Measurements from ENCODE around the gene AOC1.
A peak's percentile ranks its signal among the peaks of the same experiment; 100 is the strongest.

The AOC1 gene

GRCh38 chr7:150838965-150839650, 13.2 kb upstream of the AOC1 start:
- Histone ChIP-seq H3K27me3 (ENCODE audit: control insufficient read depth, insufficient read depth, low read length) (no peaks in the 10 kb centered on the region), H3K4me3 (ENCODE audit: low read length) (no peak overlapping the region), H3K36me3 (ENCODE audit: control insufficient read depth, insufficient read depth, low read length) (no peaks in the 10 kb centered on the region), H3K9ac (ENCODE audit: low read length) (no peak overlapping the region), H3K4me1 (ENCODE audit: control insufficient read depth, insufficient read depth, low read length) (no peaks in the 10 kb centered on the region), H3K9me3 (ENCODE audit: control insufficient read depth, low read length) (no peaks in the 10 kb centered on the region)

- H3K9ac ChIP-seq (ENCODE audit: low read length), result no peak overlapping the region
- no peaks in the 10 kb centered on the region for H3K9me3 ChIP-seq (ENCODE audit: control insufficient read depth, low read length)
- peaks cover 3% of the 10 kb centered on the region for H3K27me3 ChIP-seq (ENCODE audit: control insufficient read depth, insufficient read depth, low read length)
- no peak overlapping the region for H3K4me3 ChIP-seq (ENCODE audit: low read length)
- H3K4me1 ChIP-seq (ENCODE audit: control insufficient read depth, insufficient read depth, low read length), result no peaks in the 10 kb centered on the region
- H3K36me3 ChIP-seq (ENCODE audit: control insufficient read depth, insufficient read depth, low read length), result no peaks in the 10 kb centered on the region
These were observed 10.3 kb upstream of the AOC1 start for GRCh38 chr7:150842018-150842417.

GRCh38 chr7:150842716-150843115, 9.6 kb upstream of the AOC1 start:
- no peaks in the 10 kb centered on the region for H3K4me1 ChIP-seq (ENCODE audit: control insufficient read depth, insufficient read depth, low read length)
- H3K4me3 ChIP-seq (ENCODE audit: low read length), result no peak overlapping the region
- no peaks in the 10 kb centered on the region for H3K36me3 ChIP-seq (ENCODE audit: control insufficient read depth, insufficient read depth, low read length)
- no peaks in the 10 kb centered on the region for H3K9me3 ChIP-seq (ENCODE audit: control insufficient read depth, low read length)
- peaks cover 6% of the 10 kb centered on the region for H3K27me3 ChIP-seq (ENCODE audit: control insufficient read depth, insufficient read depth, low read length)
- H3K9ac ChIP-seq (ENCODE audit: low read length), result no peak overlapping the region

- H3K4me3 ChIP-seq (ENCODE audit: low read length), result no peak overlapping the region
- H3K4me1 ChIP-seq (ENCODE audit: control insufficient read depth, insufficient read depth, low read length), result no peaks in the 10 kb centered on the region
- H3K36me3 ChIP-seq (ENCODE audit: control insufficient read depth, insufficient read depth, low read length), result no peaks in the 10 kb centered on the region
- peaks cover 6% of the 10 kb centered on the region for H3K27me3 ChIP-seq (ENCODE audit: control insufficient read depth, insufficient read depth, low read length)
- no peak overlapping the region for H3K9ac ChIP-seq (ENCODE audit: low read length)
- no peaks in the 10 kb centered on the region for H3K9me3 ChIP-seq (ENCODE audit: control insufficient read depth, low read length)
These were observed 6.9 kb upstream of the AOC1 start for GRCh38 chr7:150845421-150845861.

DNA sequence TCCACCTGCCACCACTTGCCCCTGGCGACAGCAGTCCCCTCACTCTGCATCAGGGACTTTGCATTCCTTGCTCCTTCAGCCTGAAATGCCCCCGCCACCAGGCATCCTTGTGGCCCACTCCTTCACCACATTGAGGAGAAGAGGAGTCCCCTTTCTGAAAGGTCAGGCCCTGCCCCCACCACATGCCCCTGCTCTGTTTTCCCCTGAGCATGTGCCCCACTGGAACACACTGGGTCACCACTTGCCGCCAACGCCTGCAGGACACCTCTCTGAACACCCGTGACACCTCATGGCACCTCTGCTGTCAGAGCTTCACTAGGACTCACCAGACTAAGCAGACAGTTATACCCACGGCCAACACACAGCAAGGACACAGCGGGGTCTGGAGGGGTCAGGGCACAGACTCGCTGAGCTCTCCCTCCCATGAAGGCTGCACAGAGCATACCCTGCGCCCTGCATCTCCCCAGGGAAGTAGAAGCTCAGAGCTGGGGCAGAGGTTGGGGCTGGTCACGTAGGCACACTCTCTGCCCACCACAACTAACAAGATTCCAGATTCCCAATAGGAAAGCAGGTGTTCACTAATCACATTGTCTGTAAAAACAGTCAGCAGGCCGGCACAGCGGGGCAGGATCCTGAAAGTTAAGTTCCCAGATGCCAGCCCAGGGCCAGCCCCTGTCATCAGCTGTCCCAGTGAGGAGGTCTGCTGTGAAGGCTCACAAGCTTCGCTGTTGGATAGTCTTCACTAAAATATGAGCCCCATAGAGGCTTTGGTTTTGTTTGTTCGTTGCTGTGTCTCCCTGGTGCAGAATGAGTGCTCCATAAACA, 5.8 kb upstream of the AOC1 start:
- peaks cover 1% of the 10 kb centered on the region for H3K4me1 ChIP-seq (ENCODE audit: control insufficient read depth, insufficient read depth, low read length)
- H3K36me3 ChIP-seq (ENCODE audit: control insufficient read depth, insufficient read depth, low read length), result no peaks in the 10 kb centered on the region
- H3K9ac ChIP-seq (ENCODE audit: low read length), result no peak overlapping the region
- H3K4me3 ChIP-seq (ENCODE audit: low read length), result no peak overlapping the region
- H3K9me3 ChIP-seq (ENCODE audit: control insufficient read depth, low read length), result no peaks in the 10 kb centered on the region
- H3K27me3 ChIP-seq (ENCODE audit: control insufficient read depth, insufficient read depth, low read length), result peaks cover 6% of the 10 kb centered on the region

DNA sequence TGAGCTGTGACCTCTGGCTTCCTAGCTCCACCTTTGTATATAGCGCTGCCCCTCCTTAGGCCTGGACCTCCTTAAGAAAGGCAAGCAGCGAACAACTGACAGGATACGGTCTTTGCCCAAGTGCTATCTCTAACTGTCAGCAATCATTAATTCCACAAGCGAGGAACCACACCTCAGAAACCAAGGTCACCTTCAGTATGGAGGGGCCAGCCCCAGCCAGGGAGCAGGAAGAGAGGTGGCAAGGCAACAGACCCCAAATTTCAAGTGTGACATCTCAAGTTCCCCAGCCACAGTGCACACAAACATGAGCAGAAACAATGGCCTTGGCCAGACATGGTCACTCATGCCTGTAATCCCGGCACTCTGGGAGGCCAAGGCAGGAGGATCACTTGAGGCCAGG, 4.8 kb upstream of the AOC1 start:
- H3K9ac ChIP-seq (ENCODE audit: low read length), result no peak overlapping the region
- H3K9me3 ChIP-seq (ENCODE audit: control insufficient read depth, low read length), result no peaks in the 10 kb centered on the region
- H3K4me3 ChIP-seq (ENCODE audit: low read length), result no peak overlapping the region
- no peaks in the 10 kb centered on the region for H3K36me3 ChIP-seq (ENCODE audit: control insufficient read depth, insufficient read depth, low read length)
- H3K27me3 ChIP-seq (ENCODE audit: control insufficient read depth, insufficient read depth, low read length), result peaks cover 6% of the 10 kb centered on the region
- peaks cover 9% of the 10 kb centered on the region for H3K4me1 ChIP-seq (ENCODE audit: control insufficient read depth, insufficient read depth, low read length)

DNA sequence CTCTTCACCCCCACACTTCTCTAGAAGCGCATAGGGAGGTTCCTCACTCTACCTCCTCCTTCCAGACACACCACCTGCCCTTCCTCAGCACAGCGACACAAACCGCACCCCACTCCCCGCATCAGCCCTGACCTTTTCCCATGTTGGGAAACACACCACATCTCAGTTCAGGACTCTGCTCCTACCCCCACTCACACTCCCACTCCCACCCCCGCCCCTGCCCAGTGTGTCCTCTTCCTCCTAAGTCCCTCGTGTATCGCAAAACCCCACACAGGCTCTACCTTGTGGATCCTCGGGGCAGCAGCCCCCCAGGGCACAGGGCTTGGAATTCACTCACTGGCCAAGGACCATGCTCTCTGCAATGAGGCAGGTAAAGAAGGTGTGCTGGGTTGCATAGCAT, 4.2 kb upstream of the AOC1 start:
- Histone ChIP-seq H3K4me1 (ENCODE audit: control insufficient read depth, insufficient read depth, low read length) (peaks cover 14% of the 10 kb centered on the region), H3K9ac (ENCODE audit: low read length) (no peak overlapping the region), H3K9me3 (ENCODE audit: control insufficient read depth, low read length) (no peaks in the 10 kb centered on the region), H3K27me3 (ENCODE audit: control insufficient read depth, insufficient read depth, low read length) (peaks cover 6% of the 10 kb centered on the region), H3K36me3 (ENCODE audit: control insufficient read depth, insufficient read depth, low read length) (no peaks in the 10 kb centered on the region), H3K4me3 (ENCODE audit: low read length) (no peak overlapping the region)

- Histone ChIP-seq H3K9ac (ENCODE audit: low read length) (no peak overlapping the region), H3K36me3 (ENCODE audit: control insufficient read depth, insufficient read depth, low read length) (no peaks in the 10 kb centered on the region), H3K4me3 (ENCODE audit: low read length) (no peak overlapping the region), H3K9me3 (ENCODE audit: control insufficient read depth, low read length) (no peaks in the 10 kb centered on the region), H3K4me1 (ENCODE audit: control insufficient read depth, insufficient read depth, low read length) (peaks cover 14% of the 10 kb centered on the region), H3K27me3 (ENCODE audit: control insufficient read depth, insufficient read depth, low read length) (peaks cover 6% of the 10 kb centered on the region)
These were observed 3.7 kb upstream of the AOC1 start for GRCh38 chr7:150848561-150849115.

- H3K4me1 ChIP-seq (ENCODE audit: control insufficient read depth, insufficient read depth, low read length), result peaks cover 14% of the 10 kb centered on the region
- H3K36me3 ChIP-seq (ENCODE audit: control insufficient read depth, insufficient read depth, low read length), result no peaks in the 10 kb centered on the region
- peaks cover 6% of the 10 kb centered on the region for H3K27me3 ChIP-seq (ENCODE audit: control insufficient read depth, insufficient read depth, low read length)
- no peak overlapping the region for H3K9ac ChIP-seq (ENCODE audit: low read length)
- no peaks in the 10 kb centered on the region for H3K9me3 ChIP-seq (ENCODE audit: control insufficient read depth, low read length)
- H3K4me3 ChIP-seq (ENCODE audit: low read length), result no peak overlapping the region
These were observed 3.0 kb upstream of the AOC1 start for GRCh38 chr7:150849204-150849775.

DNA sequence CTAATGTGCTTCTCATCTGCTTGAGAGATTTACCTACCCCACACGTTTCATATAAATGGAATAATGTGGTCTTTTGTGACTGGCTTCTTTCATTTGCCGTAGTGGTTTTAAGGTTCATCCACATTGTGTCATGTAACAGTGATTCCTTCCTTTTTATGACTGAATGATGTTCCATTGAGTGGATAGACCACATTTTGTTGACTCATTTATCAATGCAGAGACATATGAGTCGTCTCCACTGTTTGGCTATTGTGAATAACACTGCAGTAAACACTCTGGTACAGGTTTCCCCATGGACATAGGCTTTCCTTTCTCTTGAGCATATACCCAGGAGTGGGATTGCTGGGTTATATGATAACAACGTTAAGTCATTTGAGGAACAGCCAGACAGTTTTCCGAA, 2.0 kb upstream of the AOC1 start:
- H3K9me3 ChIP-seq (ENCODE audit: control insufficient read depth, low read length), result no peaks in the 10 kb centered on the region
- H3K4me1 ChIP-seq (ENCODE audit: control insufficient read depth, insufficient read depth, low read length), result peaks cover 14% of the 10 kb centered on the region
- H3K4me3 ChIP-seq (ENCODE audit: low read length), result no peak overlapping the region
- H3K27me3 ChIP-seq (ENCODE audit: control insufficient read depth, insufficient read depth, low read length), result peaks cover 6% of the 10 kb centered on the region
- H3K9ac ChIP-seq (ENCODE audit: low read length), result no peak overlapping the region
- H3K36me3 ChIP-seq (ENCODE audit: control insufficient read depth, insufficient read depth, low read length), result no peaks in the 10 kb centered on the region

DNA sequence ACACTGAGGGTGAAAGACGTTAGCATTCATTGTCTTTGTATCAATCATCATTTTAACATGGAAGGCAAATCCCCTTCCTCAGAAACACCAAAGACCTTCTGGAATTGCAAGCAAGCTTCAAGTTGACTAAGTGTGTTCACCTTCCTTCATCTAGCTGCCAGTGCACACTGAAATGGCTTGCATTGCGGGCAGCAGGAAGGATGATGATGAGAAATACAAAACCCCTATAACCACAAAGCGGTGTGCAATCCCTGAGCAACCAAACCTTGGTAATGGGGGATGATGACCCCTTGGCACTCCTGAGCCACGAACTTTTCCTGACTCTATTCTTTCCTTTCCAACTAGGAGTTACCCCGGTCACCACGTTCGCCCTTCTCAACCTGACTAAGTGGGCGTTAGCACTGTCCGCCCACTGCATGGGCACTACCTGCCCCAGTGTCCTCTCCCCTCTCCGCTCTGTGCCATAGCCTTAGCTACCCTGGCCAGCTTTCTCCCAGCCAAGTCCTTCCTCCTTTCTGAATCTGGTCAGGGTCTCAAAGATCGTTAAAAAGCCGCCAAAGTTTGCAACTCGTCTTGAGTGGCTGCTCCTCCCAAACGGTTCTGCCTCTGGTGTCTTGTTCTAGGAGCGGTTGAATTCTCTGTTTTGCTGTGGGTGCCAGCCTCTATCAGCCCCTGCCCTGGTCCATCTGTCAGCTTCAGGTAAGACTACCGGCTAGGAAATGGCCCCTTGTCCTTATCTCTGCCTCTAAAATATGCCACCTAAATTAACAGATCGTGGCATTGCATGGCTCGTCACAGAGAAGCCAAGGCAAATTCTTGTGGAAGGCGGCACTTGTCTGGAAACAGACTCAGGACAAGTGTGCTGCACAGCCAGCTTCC, 586 bp upstream of the AOC1 start:
- H3K4me3 ChIP-seq (ENCODE audit: low read length), result peak overlapping the region; percentile 80
- H3K36me3 ChIP-seq (ENCODE audit: control insufficient read depth, insufficient read depth, low read length), result no peaks in the 10 kb centered on the region
- peaks cover 6% of the 10 kb centered on the region for H3K27me3 ChIP-seq (ENCODE audit: control insufficient read depth, insufficient read depth, low read length)
- no peaks in the 10 kb centered on the region for H3K9me3 ChIP-seq (ENCODE audit: control insufficient read depth, low read length)
- H3K4me1 ChIP-seq (ENCODE audit: control insufficient read depth, insufficient read depth, low read length), result peaks cover 14% of the 10 kb centered on the region
- H3K9ac ChIP-seq (ENCODE audit: low read length), result peak overlapping the region; percentile 84

All from mucosa of stomach (tissue), 1 donor.